GM18498 (cell line): ENCODE measurements around the gene GNMT.
"Not testable (repeated sequence)": the region's sequence is repeated elsewhere in the genome, so short reads cannot be mapped to it uniquely, and the experiment has no call there.

Source experiments
- ATAC-seq: cut with Tn5 transposase; IDR thresholded peaks from one replicate; pipeline ENCODE4 v1.9.1; 2021; ENCODE audit warnings: mild to moderate bottlenecking, moderate library complexity; ENCODE audit not compliant: unreplicated experiment

The GNMT gene

GRCh38 chr6:42940493-42941045 lies 20.0 kb upstream of the GNMT start:
- ATAC-seq, result no peak

- not testable (repeated sequence) for ATAC-seq
Measured at GRCh38 chr6:42941356-42941755, 19.2 kb upstream of the GNMT start.

GRCh38 chr6:42942444-42942843 lies 18.1 kb upstream of the GNMT start:
- ATAC-seq, result no peak

- ATAC-seq, result no peak
Measured at GRCh38 chr6:42947950-42948349, 12.6 kb upstream of the GNMT start.

GRCh38 chr6:42952389-42952788 lies 8.2 kb upstream of the GNMT start:
- ATAC-seq, result no peak

GRCh38 chr6:42954405-42954804 lies 6.1 kb upstream of the GNMT start:
- not testable (repeated sequence) for ATAC-seq

GRCh38 chr6:42958125-42958524 lies 2.4 kb upstream of the GNMT start:
- ATAC-seq, result no peak

GRCh38 chr6:42959917-42960242 lies 674 bp upstream of the GNMT start:
- ATAC-seq, result no peak

- no peak for ATAC-seq
Measured at GRCh38 chr6:42961020-42961470, 491 bp downstream of the GNMT start.

- no peak for ATAC-seq
Measured at GRCh38 chr6:42962096-42962495, 1.5 kb downstream of the GNMT start.

GRCh38 chr6:42962502-42963178 lies 2.1 kb downstream of the GNMT start:
- no peak for ATAC-seq

GRCh38 chr6:42963179-42963854 lies 2.8 kb downstream of the GNMT start:
- no peak for ATAC-seq

GRCh38 chr6:42963855-42964605 lies 3.5 kb downstream of the GNMT start:
- ATAC-seq, result no peak

GRCh38 chr6:42966571-42966970 lies 6.0 kb downstream of the GNMT start:
- no peak for ATAC-seq

- no peak for ATAC-seq
Measured at GRCh38 chr6:42967228-42967627, 6.7 kb downstream of the GNMT start.

GRCh38 chr6:42968126-42968701 lies 7.7 kb downstream of the GNMT start:
- ATAC-seq, result no peak

- ATAC-seq, result no peak
Measured at GRCh38 chr6:42968783-42969182, 8.2 kb downstream of the GNMT start.

- no peak for ATAC-seq
Measured at GRCh38 chr6:42969431-42969830, 8.9 kb downstream of the GNMT start.

GRCh38 chr6:42969934-42970333 lies 9.4 kb downstream of the GNMT start:
- ATAC-seq, result no peak

GRCh38 chr6:42970871-42971612 lies 10.5 kb downstream of the GNMT start:
- no peak for ATAC-seq
